ENCODE results near the gene OPRPN.

Gene OPRPN

DNA sequence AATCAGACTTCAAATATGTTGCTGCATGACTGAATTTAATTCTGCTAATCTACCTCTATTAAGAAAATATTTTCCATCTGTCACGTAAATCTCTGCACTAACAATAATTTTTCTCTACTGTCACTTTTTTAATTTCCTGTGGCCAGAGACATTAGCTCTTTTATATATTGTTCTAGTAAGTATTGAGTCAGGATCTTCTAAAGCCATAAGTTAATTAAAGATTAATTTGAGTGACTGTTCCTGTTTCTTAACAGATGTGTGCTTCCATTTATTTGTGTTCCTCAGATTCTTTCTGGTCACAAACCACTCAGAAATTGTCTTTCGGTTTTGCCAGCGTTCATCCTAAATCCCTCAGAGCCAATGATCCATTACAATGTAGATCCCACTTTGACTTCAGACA, 17.2 kb upstream of the OPRPN start:
- Histone ChIP-seq H3F3A (ENCODE audit: low read depth) (no peaks in the 10 kb centered on the region), H3K9me2 (replicated peaks; ENCODE audit: low read depth, low read length) (no peaks in the 10 kb centered on the region), H3K79me2 (ENCODE audit: insufficient read depth, low read length) (no peaks in the 10 kb centered on the region), H3K36me3 (ENCODE audit: insufficient read depth, low read length) (no peaks in the 10 kb centered on the region), H3K9ac (ENCODE audit: low read depth, low read length, poor library complexity, severe bottlenecking) (no peak overlapping the region), H3K4me3 (ENCODE audit: low read length, poor library complexity, severe bottlenecking) (no peak overlapping the region), H4K20me1 (ENCODE audit: insufficient read depth, low read length, poor library complexity, severe bottlenecking) (no peaks in the 10 kb centered on the region), H3K4me1 (ENCODE audit: insufficient read depth, low read length, poor library complexity, severe bottlenecking) (no peaks in the 10 kb centered on the region), H3K27me3 (ENCODE audit: insufficient read depth, low read length, poor library complexity, severe bottlenecking) (no peaks in the 10 kb centered on the region), H3K4me2 (ENCODE audit: low read depth, low read length, poor library complexity, severe bottlenecking) (no peak overlapping the region), H3K9me3 (ENCODE audit: insufficient read depth, low read depth, low read length) (no peaks in the 10 kb centered on the region), H2AFZ (ENCODE audit: low read length) (no peak overlapping the region)
- no peak for TF ChIP-seq EZH2phosphoT487 (IDR thresholded peaks at IDR 0.05; ENCODE audit: borderline replicate concordance)
- no peak for TF ChIP-seq CTCF (conservative IDR thresholded peaks at IDR 0.05; ENCODE audit: low read length)

DNA sequence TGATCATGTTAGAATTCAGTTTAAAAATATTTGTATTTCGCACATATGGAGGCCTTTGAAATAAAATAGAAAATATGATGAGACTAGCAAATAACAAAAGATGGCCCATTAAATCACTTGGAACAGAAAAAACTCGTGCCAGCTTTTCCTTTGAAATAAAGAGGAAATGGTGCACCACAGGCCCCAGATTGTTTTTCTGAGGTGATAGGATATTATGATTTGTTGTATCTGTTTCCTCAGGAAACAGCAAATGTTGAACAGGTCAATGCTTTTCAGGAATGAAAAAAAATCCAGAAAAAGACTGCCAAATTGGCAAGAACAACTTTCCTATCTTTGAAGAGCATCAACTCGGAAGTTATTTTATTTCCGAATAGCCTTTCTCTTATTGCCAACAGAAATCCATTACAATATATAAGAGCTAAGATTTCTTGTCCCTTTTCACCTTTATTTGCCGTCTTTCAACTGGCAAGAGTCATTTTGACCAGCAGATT, 15.0 kb upstream of the OPRPN start, which contains the start of gene SMR3B:
Gene SMR3B, plus strand, starts transcription at position 441 of the 491 bp plus-strand sequence. CDS start 1,380 bp downstream, outside the sequence.
- no peaks in the 10 kb centered on the region for H3K4me1 ChIP-seq (ENCODE audit: insufficient read depth, low read length, poor library complexity, severe bottlenecking)
- no peak within 1 kb of the TSS for H3K9ac ChIP-seq (ENCODE audit: low read depth, low read length, poor library complexity, severe bottlenecking)
- H3K36me3 ChIP-seq (ENCODE audit: insufficient read depth, low read length) = no peaks in the 10 kb centered on the region
- no peaks in the 10 kb centered on the region for H4K20me1 ChIP-seq (ENCODE audit: insufficient read depth, low read length, poor library complexity, severe bottlenecking)
- no peak within 1 kb of the TSS for H3K4me2 ChIP-seq (ENCODE audit: low read depth, low read length, poor library complexity, severe bottlenecking)
- no peaks in the 10 kb centered on the region for H3K9me2 ChIP-seq (replicated peaks; ENCODE audit: low read depth, low read length)
- TF ChIP-seq CTCF (conservative IDR thresholded peaks at IDR 0.05; ENCODE audit: low read length) = no peak
- TF ChIP-seq EZH2phosphoT487 (IDR thresholded peaks at IDR 0.05; ENCODE audit: borderline replicate concordance) = no peak
- no peaks in the 10 kb centered on the region for H3K27me3 ChIP-seq (ENCODE audit: insufficient read depth, low read length, poor library complexity, severe bottlenecking)
- H3K9me3 ChIP-seq (ENCODE audit: insufficient read depth, low read depth, low read length) = no peaks in the 10 kb centered on the region
- H3K79me2 ChIP-seq (ENCODE audit: insufficient read depth, low read length) = no peaks in the 10 kb centered on the region
- no peak within 1 kb of the TSS for H2AFZ ChIP-seq (ENCODE audit: low read length)
- H3K4me3 ChIP-seq (ENCODE audit: low read length, poor library complexity, severe bottlenecking) = no peak within 1 kb of the TSS
- no peaks in the 10 kb centered on the region for H3F3A ChIP-seq (ENCODE audit: low read depth)

- Histone ChIP-seq H3K79me2 (ENCODE audit: insufficient read depth, low read length) (no peaks in the 10 kb centered on the region), H3K9ac (ENCODE audit: low read depth, low read length, poor library complexity, severe bottlenecking) (no peak overlapping the region), H3K4me3 (ENCODE audit: low read length, poor library complexity, severe bottlenecking) (no peak overlapping the region), H3F3A (ENCODE audit: low read depth) (no peaks in the 10 kb centered on the region), H3K9me2 (replicated peaks; ENCODE audit: low read depth, low read length) (no peaks in the 10 kb centered on the region), H3K4me2 (ENCODE audit: low read depth, low read length, poor library complexity, severe bottlenecking) (no peak overlapping the region), H3K27me3 (ENCODE audit: insufficient read depth, low read length, poor library complexity, severe bottlenecking) (no peaks in the 10 kb centered on the region), H2AFZ (ENCODE audit: low read length) (no peak overlapping the region), H3K9me3 (ENCODE audit: insufficient read depth, low read depth, low read length) (no peaks in the 10 kb centered on the region), H3K4me1 (ENCODE audit: insufficient read depth, low read length, poor library complexity, severe bottlenecking) (no peaks in the 10 kb centered on the region), H4K20me1 (ENCODE audit: insufficient read depth, low read length, poor library complexity, severe bottlenecking) (no peaks in the 10 kb centered on the region), H3K36me3 (ENCODE audit: insufficient read depth, low read length) (no peaks in the 10 kb centered on the region)
- TF ChIP-seq EZH2phosphoT487 (IDR thresholded peaks at IDR 0.05; ENCODE audit: borderline replicate concordance) (no peak), CTCF (conservative IDR thresholded peaks at IDR 0.05; ENCODE audit: low read length) (no peak)
Measured at GRCh38 chr4:70392057-70392776, 5.5 kb upstream of the OPRPN start.

All from Loucy (cell line).